HL-60 (cell line): Measurements from ENCODE around the gene CYP8B1.

ENCODE experiments used
- POLR2AphosphoS5 ChIP-seq: IDR thresholded peaks from 2 replicates; pipeline ENCODE4 v1.6.1; 2012; ENCODE audit warnings: low read depth
- TF ChIP-seq, protein P1 (sequence below): IDR thresholded peaks from one replicate; pipeline ENCODE4 v1.5.1; 2011; ENCODE audit warnings: low read length, control low read depth, inconsistent platforms; ENCODE audit not compliant: insufficient read depth

DNA sequence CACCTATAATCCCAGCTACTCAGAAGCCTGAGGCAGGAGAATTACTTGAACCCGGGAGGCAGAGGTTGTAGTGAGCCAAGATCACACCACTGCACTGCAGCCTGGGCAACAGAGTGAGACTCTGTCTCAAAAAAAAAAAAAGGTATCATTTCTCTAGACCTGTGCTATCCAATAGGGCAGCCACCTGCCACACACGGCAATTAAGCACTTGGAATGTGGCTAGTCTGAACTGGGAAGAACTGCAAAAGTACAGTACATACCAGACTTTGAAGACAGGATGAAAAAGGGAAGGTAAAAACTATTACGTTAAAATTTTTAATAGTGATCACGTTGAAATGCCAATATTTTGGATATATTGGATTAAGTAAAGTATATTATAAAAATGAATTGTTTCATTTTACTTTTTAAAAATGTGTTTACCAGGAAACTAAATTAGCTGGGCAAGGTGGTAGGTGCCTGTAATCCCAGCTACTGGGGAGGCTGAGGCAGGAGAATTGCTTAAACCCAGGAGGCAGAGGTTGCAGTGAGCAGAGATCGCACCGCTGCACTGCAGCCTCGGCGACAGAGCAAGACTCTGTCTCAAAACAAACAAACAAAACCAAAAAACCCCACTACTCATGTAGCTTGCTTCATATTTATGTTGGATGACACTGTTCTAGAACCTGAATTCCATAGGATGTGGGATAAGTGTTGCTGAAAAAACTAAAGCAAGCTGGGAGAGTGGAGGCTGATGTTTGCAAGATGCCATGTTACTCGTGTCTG lies 2.3 kb downstream of the CYP8B1 start:
- TF ChIP-seq, protein P1, sequence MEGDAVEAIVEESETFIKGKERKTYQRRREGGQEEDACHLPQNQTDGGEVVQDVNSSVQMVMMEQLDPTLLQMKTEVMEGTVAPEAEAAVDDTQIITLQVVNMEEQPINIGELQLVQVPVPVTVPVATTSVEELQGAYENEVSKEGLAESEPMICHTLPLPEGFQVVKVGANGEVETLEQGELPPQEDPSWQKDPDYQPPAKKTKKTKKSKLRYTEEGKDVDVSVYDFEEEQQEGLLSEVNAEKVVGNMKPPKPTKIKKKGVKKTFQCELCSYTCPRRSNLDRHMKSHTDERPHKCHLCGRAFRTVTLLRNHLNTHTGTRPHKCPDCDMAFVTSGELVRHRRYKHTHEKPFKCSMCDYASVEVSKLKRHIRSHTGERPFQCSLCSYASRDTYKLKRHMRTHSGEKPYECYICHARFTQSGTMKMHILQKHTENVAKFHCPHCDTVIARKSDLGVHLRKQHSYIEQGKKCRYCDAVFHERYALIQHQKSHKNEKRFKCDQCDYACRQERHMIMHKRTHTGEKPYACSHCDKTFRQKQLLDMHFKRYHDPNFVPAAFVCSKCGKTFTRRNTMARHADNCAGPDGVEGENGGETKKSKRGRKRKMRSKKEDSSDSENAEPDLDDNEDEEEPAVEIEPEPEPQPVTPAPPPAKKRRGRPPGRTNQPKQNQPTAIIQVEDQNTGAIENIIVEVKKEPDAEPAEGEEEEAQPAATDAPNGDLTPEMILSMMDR = no peak
- TF ChIP-seq POLR2AphosphoS5 = no peak
